GM21723 (cell line): ENCODE results near the gene CYB5R4.
A peak's percentile ranks its signal among the peaks of the same experiment; 100 is the strongest.
"Not testable (repeated sequence)": the region's sequence is repeated elsewhere in the genome, so short reads cannot be mapped to it uniquely, and the experiment has no call there.

Experiments
- ATAC-seq: cut with Tn5 transposase; IDR thresholded peaks from one replicate; pipeline ENCODE4 v1.9.1; 2021; ENCODE audit warnings: mild to moderate bottlenecking, moderate library complexity; ENCODE audit not compliant: unreplicated experiment

The CYB5R4 gene

GRCh38 chr6:83860782-83861495, 1.4 kb downstream of the CYB5R4 start:
- ATAC-seq: no peak

GRCh38 chr6:83862776-83863471, 3.4 kb downstream of the CYB5R4 start:
- ATAC-seq: no peak

- ATAC-seq: no peak
Observed at GRCh38 chr6:83867043-83867442, 7.6 kb downstream of the CYB5R4 start.

- ATAC-seq: no peak
Observed at GRCh38 chr6:83867527-83868161, 8.2 kb downstream of the CYB5R4 start.

- ATAC-seq: no peak
Observed at GRCh38 chr6:83868639-83869038, 9.2 kb downstream of the CYB5R4 start.

- no peak for ATAC-seq
Observed at GRCh38 chr6:83870649-83871048, 11.2 kb downstream of the CYB5R4 start.

- ATAC-seq: no peak
Observed at GRCh38 chr6:83872386-83873118, 13.1 kb downstream of the CYB5R4 start.

GRCh38 chr6:83873869-83874268, 14.4 kb downstream of the CYB5R4 start:
- ATAC-seq: no peak

GRCh38 chr6:83875843-83876242, 16.4 kb downstream of the CYB5R4 start:
- no peak for ATAC-seq

- ATAC-seq: no peak
Observed at GRCh38 chr6:83878902-83879644, 19.6 kb downstream of the CYB5R4 start.

GRCh38 chr6:83879746-83880145, 20.3 kb downstream of the CYB5R4 start:
- no peak for ATAC-seq

- no peak for ATAC-seq
Observed at GRCh38 chr6:83883240-83883639, 23.8 kb downstream of the CYB5R4 start.

GRCh38 chr6:83884523-83884922, 25.0 kb downstream of the CYB5R4 start:
- ATAC-seq: peak; percentile 93

GRCh38 chr6:83885984-83886383, 26.5 kb downstream of the CYB5R4 start:
- no peak for ATAC-seq

- ATAC-seq: no peak
Observed at GRCh38 chr6:83889621-83890020, 30.1 kb downstream of the CYB5R4 start.

GRCh38 chr6:83890520-83890919, 31.0 kb downstream of the CYB5R4 start:
- no peak for ATAC-seq

GRCh38 chr6:83891586-83891985, 32.1 kb downstream of the CYB5R4 start:
- ATAC-seq: no peak

GRCh38 chr6:83893024-83893423, 33.5 kb downstream of the CYB5R4 start:
- no peak for ATAC-seq

- not testable (repeated sequence) for ATAC-seq
Observed at GRCh38 chr6:83897094-83897493, 37.6 kb downstream of the CYB5R4 start.

- ATAC-seq: no peak
Observed at GRCh38 chr6:83901624-83902023, 42.1 kb downstream of the CYB5R4 start.

GRCh38 chr6:83904395-83904794, 44.9 kb downstream of the CYB5R4 start:
- ATAC-seq: no peak
